Lower leg skin (tissue), 4 donors: ENCODE results near the gene COG4. TPM values are rescaled to one million over a fixed set of nuclear protein-coding genes. Genes with fewer than 3 reads are reported as not detected.

Experiments
- DNase-seq, 2 donors: peaks; one replicate each; pipeline ENCODE4 v3.0.0-alpha.2; 2019; ENCODE audit warnings: low spot score in 2 of 2
- H3K4me3 ChIP-seq: fragments of 200-600 bp; sonication (generic); 2 replicates; pipeline ENCODE4 v1.5.1; 2017; ENCODE audit warnings: mild to moderate bottlenecking, low read depth; ENCODE audit not compliant: poor library complexity, severe bottlenecking
- POLR2A ChIP-seq, 2 donors: fragments of 450-650 bp; IDR thresholded peaks; one replicate each; pipeline ENCODE4 v1.6.1; 2016 to 2017; ENCODE audit warnings: antibody characterized with exemption in 2 of 2, mild to moderate bottlenecking in 1 of 2, moderate library complexity in 1 of 2
- WGBS, 2 donors: methylation state at CpG; one replicate each; pipeline ENCODE4 v1.1.5; 2018; 5-methylcytosine and 5-hydroxymethylcytosine counted together
- intact Hi-C: fragments of 100-400 bp; cut with DNase I; formaldehyde crosslinking; loops from one replicate; pipeline ENCODE4 v1.15.0; 2023; ENCODE audit warnings: low total_unique reads
- total RNA-seq, 4 donors: library from RNA; depleted of rRNA; stranded (reverse); fragments of >200 nt; gene quantifications; one replicate each; pipeline ENCODE4 v1.1.0, GENCODE V29; 2016
- TF ChIP-seq, protein P1 (sequence below), 3 donors: fragments of 450-650 bp; IDR thresholded peaks; one replicate each; pipeline ENCODE4 v1.5.1; 2016; ENCODE audit warnings: antibody characterized with exemption in 3 of 3, mild to moderate bottlenecking in 3 of 3, moderate library complexity in 2 of 3

The COG4 gene
- total RNA-seq, 4 donors from 2014 or later: 36.0 to 95.7 (median 48.3) TPM

DNA sequence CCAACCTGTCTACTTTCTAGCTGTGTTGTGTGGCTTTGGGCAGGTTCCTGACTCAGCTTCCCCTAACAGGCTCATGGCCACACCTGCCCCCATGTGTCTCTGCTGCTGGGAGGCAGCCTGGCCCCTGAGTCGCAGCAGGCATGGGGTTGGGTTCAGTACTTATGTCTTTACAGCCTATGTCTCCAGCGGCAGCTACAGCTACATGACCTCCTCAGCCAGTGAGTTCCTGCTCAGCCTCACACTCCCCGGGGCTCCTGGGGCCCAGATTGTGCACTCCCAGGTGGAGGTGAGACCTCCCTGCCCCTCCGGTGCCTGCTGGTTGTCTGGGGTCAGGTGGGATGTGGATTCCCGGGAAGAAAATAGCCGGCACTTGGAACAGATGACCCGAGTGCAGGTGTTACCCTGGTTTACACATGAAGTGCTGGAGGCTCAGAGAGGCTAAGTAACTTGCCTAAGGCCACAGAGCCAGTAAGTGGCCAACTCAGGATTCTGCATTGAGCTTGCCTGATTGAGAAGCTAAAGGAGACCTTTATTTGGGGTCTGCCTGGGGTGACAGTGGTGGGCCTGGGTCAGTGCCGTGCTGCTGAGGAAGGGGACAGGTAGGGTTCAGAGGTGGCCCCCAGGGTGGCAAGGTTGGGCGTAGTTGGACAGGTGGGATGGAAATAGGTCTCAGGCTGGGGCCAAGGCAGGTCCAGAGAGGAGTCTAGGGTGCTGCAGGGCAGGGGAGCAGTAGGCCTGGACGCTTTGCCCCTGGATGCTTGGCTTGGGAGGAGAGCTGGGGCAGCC is 53.0 kb downstream of the COG4 start:
- intact Hi-C loops: no loop called here
- no peak for DNase-seq
- no peak overlapping the region for H3K4me3 ChIP-seq
- WGBS, 2 donors: 96% methylated on average over 6 to 9 of the region's 10 CpGs
- TF ChIP-seq, protein P1, sequence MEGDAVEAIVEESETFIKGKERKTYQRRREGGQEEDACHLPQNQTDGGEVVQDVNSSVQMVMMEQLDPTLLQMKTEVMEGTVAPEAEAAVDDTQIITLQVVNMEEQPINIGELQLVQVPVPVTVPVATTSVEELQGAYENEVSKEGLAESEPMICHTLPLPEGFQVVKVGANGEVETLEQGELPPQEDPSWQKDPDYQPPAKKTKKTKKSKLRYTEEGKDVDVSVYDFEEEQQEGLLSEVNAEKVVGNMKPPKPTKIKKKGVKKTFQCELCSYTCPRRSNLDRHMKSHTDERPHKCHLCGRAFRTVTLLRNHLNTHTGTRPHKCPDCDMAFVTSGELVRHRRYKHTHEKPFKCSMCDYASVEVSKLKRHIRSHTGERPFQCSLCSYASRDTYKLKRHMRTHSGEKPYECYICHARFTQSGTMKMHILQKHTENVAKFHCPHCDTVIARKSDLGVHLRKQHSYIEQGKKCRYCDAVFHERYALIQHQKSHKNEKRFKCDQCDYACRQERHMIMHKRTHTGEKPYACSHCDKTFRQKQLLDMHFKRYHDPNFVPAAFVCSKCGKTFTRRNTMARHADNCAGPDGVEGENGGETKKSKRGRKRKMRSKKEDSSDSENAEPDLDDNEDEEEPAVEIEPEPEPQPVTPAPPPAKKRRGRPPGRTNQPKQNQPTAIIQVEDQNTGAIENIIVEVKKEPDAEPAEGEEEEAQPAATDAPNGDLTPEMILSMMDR (IDR thresholded peaks at IDR 0.05): no peak
- TF ChIP-seq POLR2A (IDR thresholded peaks at IDR 0.05): no peak

DNA sequence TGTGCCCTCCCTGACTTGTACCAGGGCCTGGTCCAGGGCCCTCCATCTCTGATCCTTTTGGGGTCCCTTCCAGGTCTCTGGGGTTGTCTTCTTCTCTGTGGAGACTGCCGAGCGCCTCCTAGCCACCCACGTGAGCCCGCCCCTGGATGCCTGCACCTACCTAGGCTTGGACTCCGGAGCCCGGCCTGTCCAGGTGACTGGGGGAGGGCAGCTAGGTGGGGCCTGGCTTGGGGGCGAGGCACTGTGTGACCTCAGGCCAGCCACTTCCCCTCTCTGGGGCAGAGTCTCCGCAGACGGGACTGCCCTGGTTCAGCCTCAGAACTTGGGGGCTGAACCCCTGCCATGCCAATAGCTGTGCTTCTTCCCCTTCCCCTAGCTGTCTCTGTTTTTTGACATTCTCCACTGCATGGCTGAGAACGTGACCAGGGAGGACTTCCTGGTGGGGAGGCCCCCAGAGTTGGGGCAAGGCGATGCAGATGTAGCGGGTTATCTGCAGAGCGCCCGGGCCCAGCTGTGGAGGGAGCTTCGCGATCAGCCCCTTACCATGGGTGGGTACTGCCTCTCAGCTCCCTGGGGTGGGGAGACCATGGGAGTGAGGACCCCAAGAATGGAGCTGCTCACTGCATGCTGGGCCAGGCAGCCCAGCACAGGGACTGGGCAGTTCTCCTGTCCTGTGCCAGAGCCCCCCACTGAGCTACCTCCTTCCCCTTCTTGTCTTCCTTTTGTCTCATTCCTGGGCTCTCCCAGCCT is 54.4 kb downstream of the COG4 start:
- TF ChIP-seq, protein P1 (IDR thresholded peaks at IDR 0.05): no peak
- no peak for TF ChIP-seq POLR2A (IDR thresholded peaks at IDR 0.05)
- no peak for DNase-seq
- intact Hi-C loops: no loop called here
- 92 to 98% methylated on average over 13 to 14 of the region's 16 CpGs for WGBS, 2 donors
- no peak overlapping the region for H3K4me3 ChIP-seq

DNA sequence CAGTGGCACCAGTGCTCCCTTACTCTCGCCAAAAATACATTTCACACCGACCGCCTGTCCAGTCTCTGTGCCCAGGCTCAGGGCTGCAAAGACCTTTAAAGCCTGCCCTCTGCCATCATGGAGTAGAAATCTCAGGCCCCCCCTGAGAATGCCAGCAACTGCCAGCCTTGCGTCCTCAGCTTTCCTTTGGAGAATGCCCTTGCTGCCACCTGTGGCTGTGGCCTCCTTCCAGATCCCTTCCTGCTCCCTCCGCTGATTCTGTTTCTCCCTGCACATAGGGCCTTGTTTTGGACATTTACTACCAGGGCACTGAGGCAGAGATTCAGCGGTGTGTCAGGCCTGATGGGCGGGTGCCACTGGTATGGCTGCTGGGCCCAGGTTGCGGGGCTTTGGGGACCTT is 55.7 kb downstream of the COG4 start:
- 92 to 93% methylated on average over 7 to 8 of the region's 8 CpGs for WGBS, 2 donors
- intact Hi-C loops: no loop called here
- DNase-seq: no peak
- H3K4me3 ChIP-seq: no peak overlapping the region
- TF ChIP-seq, protein P1 (IDR thresholded peaks at IDR 0.05): no peak

DNA sequence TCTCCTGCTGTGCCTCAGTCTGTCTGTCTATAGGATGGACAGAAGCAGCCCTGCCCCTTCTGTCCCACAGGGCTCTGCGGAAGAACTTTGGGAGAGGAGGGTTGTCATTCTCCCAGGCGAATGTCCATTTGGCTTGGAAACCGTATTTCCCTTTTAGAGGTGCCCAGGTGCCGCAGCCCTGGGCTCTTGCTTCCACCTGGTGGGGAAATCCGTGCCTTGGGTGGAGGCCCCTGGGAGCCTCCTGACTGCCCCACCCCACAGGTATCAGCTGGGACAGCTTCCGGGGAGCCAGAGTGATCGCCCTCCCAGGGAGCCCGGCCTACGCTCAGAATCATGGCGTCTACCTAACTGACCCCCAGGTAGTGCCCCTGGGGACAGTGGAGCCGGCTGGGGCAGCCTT is 56.2 kb downstream of the COG4 start:
- no peak for DNase-seq
- intact Hi-C loops: no loop called here
- WGBS, 2 donors: 79 to 87% methylated on average over 11 of the region's 11 CpGs
- H3K4me3 ChIP-seq: no peak overlapping the region
- TF ChIP-seq, protein P1 (IDR thresholded peaks at IDR 0.05): no peak
- no peak for TF ChIP-seq POLR2A (IDR thresholded peaks at IDR 0.05)

DNA sequence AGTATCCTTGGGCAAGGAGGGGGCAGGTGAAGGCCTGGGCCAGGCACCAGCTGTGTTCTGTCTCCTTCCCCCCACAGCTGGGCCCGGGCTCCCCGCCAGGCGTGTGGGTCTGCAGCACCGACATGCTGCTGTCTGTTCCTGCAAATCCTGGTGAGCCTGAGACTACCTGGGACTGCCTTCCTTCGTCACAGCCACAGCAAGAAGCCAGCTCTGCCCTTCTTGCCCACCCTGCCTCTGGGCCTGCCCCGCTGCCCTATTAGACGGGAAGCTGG is 56.6 kb downstream of the COG4 start:
- intact Hi-C loops: no loop called here
- no peak overlapping the region for H3K4me3 ChIP-seq
- DNase-seq: no peak
- WGBS, 2 donors: 76 to 88% methylated on average over 4 to 7 of the region's 7 CpGs
- TF ChIP-seq, protein P1 (IDR thresholded peaks at IDR 0.05): no peak
- TF ChIP-seq POLR2A (IDR thresholded peaks at IDR 0.05): no peak
